G401 (cell line): ENCODE results near the gene BOLA2. TPM values are rescaled to one million over a fixed set of nuclear protein-coding genes. Genes with fewer than 3 reads are reported as not detected.
"Not testable (repeated sequence)": the region's sequence is repeated elsewhere in the genome, so short reads cannot be mapped to it uniquely, and the experiment has no call there.

ENCODE experiments used
- DNase-seq: peaks from one replicate; pipeline ENCODE4 v3.0.0-alpha.2; 2015; ENCODE audit warnings: low spot score
- in situ Hi-C: cut with HindIII; loops from 2 replicates; pipeline ENCODE4 v1.10.0; 2016; ENCODE audit warnings: low sequenced_read_pairs, mixed read lengths
- total RNA-seq: library from RNA; depleted of rRNA; stranded (reverse); fragments of >200 nt; shearing (Covaris generic); gene quantifications from 2 replicates; pipeline ENCODE4 v1.2.3, GENCODE V29; 2014; rRNA removed

BOLA2 gene
- total RNA-seq: 13.3 and 23.1 TPM in 2 replicates

GRCh38 chr16:29454269-29454668, at the start of gene BOLA2, which contains the start of gene SLX1B:
Gene BOLA2, minus strand, starts transcription at chr16:29454351. Its CDS starts 98 bp downstream, at chr16:29454253.
Gene SLX1B, plus strand, starts transcription at chr16:29454533.
- in situ Hi-C loops: not testable (repeated sequence)

GRCh38 chr16:29482276-29482675, 28.1 kb upstream of the BOLA2 start:
- in situ Hi-C loops: not testable (repeated sequence)

More at GRCh38 chr16:29454269-29454668, at the start of gene BOLA2, which contains the start of gene SLX1B:
- DNase-seq: not testable (repeated sequence)

GRCh38 chr16:29472065-29472464, 17.9 kb upstream of the BOLA2 start:
- in situ Hi-C loops, DNase-seq: not testable (repeated sequence)

More at GRCh38 chr16:29482276-29482675, 28.1 kb upstream of the BOLA2 start:
- DNase-seq: not testable (repeated sequence)

GRCh38 chr16:29469660-29470059, 15.5 kb upstream of the BOLA2 start:
- in situ Hi-C loops, DNase-seq: not testable (repeated sequence)

- DNase-seq, in situ Hi-C loops: not testable (repeated sequence)
Observed at GRCh38 chr16:29467654-29468366, 13.7 kb upstream of the BOLA2 start.

GRCh38 chr16:29466904-29467303, 12.8 kb upstream of the BOLA2 start:
- DNase-seq, in situ Hi-C loops: not testable (repeated sequence)

GRCh38 chr16:29465985-29466824, 12.1 kb upstream of the BOLA2 start:
- in situ Hi-C loops, DNase-seq: not testable (repeated sequence)

GRCh38 chr16:29460647-29461030, 6.5 kb upstream of the BOLA2 start:
- in situ Hi-C loops, DNase-seq: not testable (repeated sequence)

- DNase-seq, in situ Hi-C loops: not testable (repeated sequence)
Observed at GRCh38 chr16:29459706-29460646, 5.8 kb upstream of the BOLA2 start, which contains the start of gene SULT1A4. Gene SULT1A4, plus strand, starts transcription at chr16:29459913. Its CDS starts 1,473 bp downstream, at chr16:29461386.

GRCh38 chr16:29457660-29458059, 3.5 kb upstream of the BOLA2 start:
- DNase-seq, in situ Hi-C loops: not testable (repeated sequence)

GRCh38 chr16:29454828-29455227, 677 bp upstream of the BOLA2 start:
- DNase-seq, in situ Hi-C loops: not testable (repeated sequence)

GRCh38 chr16:29453754-29454153, 397 bp downstream of the BOLA2 start:
- in situ Hi-C loops, DNase-seq: not testable (repeated sequence)

- in situ Hi-C loops: not testable (repeated sequence)
Observed at GRCh38 chr16:29425390-29425789, 28.8 kb downstream of the BOLA2 start.

GRCh38 chr16:29423587-29423986, 30.6 kb downstream of the BOLA2 start:
- DNase-seq, in situ Hi-C loops: not testable (repeated sequence)

More at GRCh38 chr16:29425390-29425789, 28.8 kb downstream of the BOLA2 start:
- not testable (repeated sequence) for DNase-seq

GRCh38 chr16:29405249-29405648, 48.9 kb downstream of the BOLA2 start:
- DNase-seq, in situ Hi-C loops: not testable (repeated sequence)
